HG03064 (cell line): ENCODE data around the gene ZNF791.
"Not testable (repeated sequence)": the region's sequence is repeated elsewhere in the genome, so short reads cannot be mapped to it uniquely, and the experiment has no call there.

Experiments
- ATAC-seq: cut with Tn5 transposase; IDR thresholded peaks from one replicate; pipeline ENCODE4 v1.9.1; 2021; ENCODE audit warnings: low read depth; ENCODE audit not compliant: unreplicated experiment

The ZNF791 gene

GRCh38 chr19:12628040-12629022 is 17.6 kb downstream of the ZNF791 start:
- no peak for ATAC-seq

- no peak for ATAC-seq
Observed at GRCh38 chr19:12629215-12629614, 18.5 kb downstream of the ZNF791 start.

- no peak for ATAC-seq
Observed at GRCh38 chr19:12636631-12637030, 25.9 kb downstream of the ZNF791 start.

GRCh38 chr19:12638611-12639182 is 28.0 kb downstream of the ZNF791 start:
- no peak for ATAC-seq

GRCh38 chr19:12639901-12640613 is 29.3 kb downstream of the ZNF791 start:
- ATAC-seq = no peak

GRCh38 chr19:12641456-12641855 is 30.7 kb downstream of the ZNF791 start:
- no peak for ATAC-seq

GRCh38 chr19:12642506-12642905 is 31.8 kb downstream of the ZNF791 start:
- ATAC-seq = no peak

- ATAC-seq = not testable (repeated sequence)
Observed at GRCh38 chr19:12643716-12644115, 33.0 kb downstream of the ZNF791 start.

- ATAC-seq = no peak
Observed at GRCh38 chr19:12646551-12646950, 35.8 kb downstream of the ZNF791 start.

- no peak for ATAC-seq
Observed at GRCh38 chr19:12647047-12647446, 36.3 kb downstream of the ZNF791 start.

- ATAC-seq = no peak
Observed at GRCh38 chr19:12647490-12648071, 36.9 kb downstream of the ZNF791 start.

GRCh38 chr19:12648088-12648487 is 37.4 kb downstream of the ZNF791 start:
- no peak for ATAC-seq

GRCh38 chr19:12649941-12650340 is 39.2 kb downstream of the ZNF791 start:
- ATAC-seq = no peak

- ATAC-seq = no peak
Observed at GRCh38 chr19:12652219-12652618, 41.5 kb downstream of the ZNF791 start.

GRCh38 chr19:12655546-12655945 is 44.8 kb downstream of the ZNF791 start:
- ATAC-seq = no peak

GRCh38 chr19:12656899-12657571 is 46.3 kb downstream of the ZNF791 start:
- ATAC-seq = no peak

- ATAC-seq = no peak
Observed at GRCh38 chr19:12657966-12658365, 47.2 kb downstream of the ZNF791 start.

GRCh38 chr19:12660980-12661379 is 50.3 kb downstream of the ZNF791 start:
- ATAC-seq = no peak

- ATAC-seq = no peak
Observed at GRCh38 chr19:12664406-12665280, 53.9 kb downstream of the ZNF791 start.

- no peak for ATAC-seq
Observed at GRCh38 chr19:12665281-12665573, 54.5 kb downstream of the ZNF791 start.
